Activated CD4-positive, alpha-beta T cell treated with anti-CD3 and anti-CD28 coated beads for 36 hours (primary cell): Measurements from ENCODE around the gene SEMA3E. TPM values are rescaled to one million over a fixed set of nuclear protein-coding genes. Genes with fewer than 3 reads are reported as not detected.
"Not testable (repeated sequence)": the region's sequence is repeated elsewhere in the genome, so short reads cannot be mapped to it uniquely, and the experiment has no call there.

ENCODE experiments used
- ATAC-seq: fragments of 200-7000 bp; cut with Tn5 transposase; one replicate; pipeline ENCODE4 v1.10.0; 2021; ENCODE audit warnings: mild to moderate bottlenecking, moderate library complexity
- CTCF ChIA-PET: fragments of 350-600 bp; sonication (Branson Sonifier 250); formaldehyde crosslinking; loops from one replicate; lab custom pipeline; 2021; ENCODE audit warnings: antibody characterized with exemption; lab: Charles Lee
- POLR2A ChIA-PET: fragments of 350-600 bp; sonication (Branson Sonifier 250); formaldehyde crosslinking; loops from one replicate; lab custom pipeline; 2021; ENCODE audit warnings: antibody characterized with exemption, inconsistent platforms; lab: Charles Lee
- DNase-seq: peaks from one replicate; pipeline ENCODE4 v3.0.0-alpha.2; 2020
- H3K27ac Mint-ChIP-seq: one replicate; pipeline ENCODE4 v1.8.0; 2021; ENCODE audit warnings: mixed read lengths
- H3K27me3 Mint-ChIP-seq: one replicate; pipeline ENCODE4 v1.8.0; 2021; ENCODE audit warnings: mixed read lengths
- H3K36me3 Mint-ChIP-seq: one replicate; pipeline ENCODE4 v1.8.0; 2021; ENCODE audit warnings: low read depth, mixed read lengths
- H3K4me1 Mint-ChIP-seq: one replicate; pipeline ENCODE4 v1.8.0; 2021; ENCODE audit warnings: mixed read lengths
- H3K4me3 Mint-ChIP-seq: one replicate; pipeline ENCODE4 v1.8.0; 2021; ENCODE audit warnings: mild to moderate bottlenecking, moderate library complexity, mixed read lengths
- H3K9me3 Mint-ChIP-seq: one replicate; pipeline ENCODE4 v1.8.0; 2021; ENCODE audit warnings: low read depth, mixed read lengths
- intact Hi-C, 2 experiments: fragments of 100-400 bp; cut with DNase I in 1 of 2; cut with micrococcal nuclease in 1 of 2; formaldehyde crosslinking; loops; one replicate each; pipeline versions ENCODE4 v1.14.2 to v1.15.1; 2022 to 2024; cut with DNase I, micrococcal nuclease
- total RNA-seq, 2 experiments: library from RNA; stranded (reverse); gene quantifications; one replicate each; pipeline ENCODE4 v1.2.3, GENCODE V29; 2021

The SEMA3E gene
- total RNA-seq, 2 experiments from 2014 or later = not detected

- CTCF ChIA-PET, POLR2A ChIA-PET, H3K4me1 Mint-ChIP-seq, ATAC-seq, H3K27me3 Mint-ChIP-seq, H3K4me3 Mint-ChIP-seq, H3K9me3 Mint-ChIP-seq, H3K27ac Mint-ChIP-seq, H3K36me3 Mint-ChIP-seq, DNase-seq, intact Hi-C loops: not testable (repeated sequence)
Measured at GRCh38 chr7:83459101-83459929, 189.6 kb downstream of the SEMA3E start.

- H3K36me3 Mint-ChIP-seq = no peaks in the 10 kb centered on the region
- no peaks in the 10 kb centered on the region for H3K27me3 Mint-ChIP-seq
- ATAC-seq (no peak), DNase-seq (no peak)
- H3K27ac Mint-ChIP-seq = no peak overlapping the region
- H3K4me3 Mint-ChIP-seq = no peak overlapping the region
- ChIA-PET CTCF (no interaction called here), POLR2A (no interaction called here)
- intact Hi-C loops = no loop called here
- peaks cover 8% of the 10 kb centered on the region for H3K9me3 Mint-ChIP-seq
- no peaks in the 10 kb centered on the region for H3K4me1 Mint-ChIP-seq
Measured at GRCh38 chr7:83457022-83457892, 191.7 kb downstream of the SEMA3E start.

- ATAC-seq (no peak), DNase-seq (no peak)
- Mint-ChIP-seq H3K27me3 (no peaks in the 10 kb centered on the region), H3K9me3 (peaks cover 8% of the 10 kb centered on the region), H3K36me3 (no peaks in the 10 kb centered on the region), H3K27ac (no peak overlapping the region), H3K4me3 (no peak overlapping the region), H3K4me1 (no peaks in the 10 kb centered on the region)
- ChIA-PET CTCF (no interaction called here), POLR2A (no interaction called here)
- intact Hi-C loops = no loop called here
Measured at GRCh38 chr7:83456413-83456812, 192.5 kb downstream of the SEMA3E start.

GRCh38 chr7:83455612-83456011, 193.3 kb downstream of the SEMA3E start:
- CTCF ChIA-PET = no interaction called here
- ATAC-seq (no peak), DNase-seq (no peak)
- POLR2A ChIA-PET = no interaction called here
- intact Hi-C loops = no loop called here
- Mint-ChIP-seq H3K4me1 (no peaks in the 10 kb centered on the region), H3K27ac (no peak overlapping the region), H3K27me3 (no peaks in the 10 kb centered on the region), H3K36me3 (no peaks in the 10 kb centered on the region), H3K4me3 (no peak overlapping the region), H3K9me3 (peaks cover 4% of the 10 kb centered on the region)

GRCh38 chr7:83452256-83452655, 196.7 kb downstream of the SEMA3E start:
- ATAC-seq (no peak), DNase-seq (no peak)
- H3K4me1 Mint-ChIP-seq = no peaks in the 10 kb centered on the region
- intact Hi-C loops = no loop called here
- CTCF ChIA-PET = no interaction called here
- H3K36me3 Mint-ChIP-seq = no peaks in the 10 kb centered on the region
- POLR2A ChIA-PET = interaction anchor here (0.7 kb wide), 1 partner anchor 21 kb away, joined by 3 read pairs; no protein-coding TSS in a partner anchor
- H3K27ac Mint-ChIP-seq = no peak overlapping the region
- H3K27me3 Mint-ChIP-seq = no peaks in the 10 kb centered on the region
- H3K4me3 Mint-ChIP-seq = no peak overlapping the region
- peaks cover 2% of the 10 kb centered on the region for H3K9me3 Mint-ChIP-seq

GRCh38 chr7:83451501-83452045, 197.4 kb downstream of the SEMA3E start:
- H3K9me3 Mint-ChIP-seq = peaks cover 2% of the 10 kb centered on the region
- H3K27ac Mint-ChIP-seq = no peak overlapping the region
- H3K27me3 Mint-ChIP-seq = no peaks in the 10 kb centered on the region
- POLR2A ChIA-PET = no interaction called here
- CTCF ChIA-PET = no interaction called here
- DNase-seq (no peak), ATAC-seq (no peak)
- intact Hi-C loops = no loop called here
- H3K4me3 Mint-ChIP-seq = no peak overlapping the region
- no peaks in the 10 kb centered on the region for H3K4me1 Mint-ChIP-seq
- no peaks in the 10 kb centered on the region for H3K36me3 Mint-ChIP-seq

- no peaks in the 10 kb centered on the region for H3K27me3 Mint-ChIP-seq
- no peak overlapping the region for H3K27ac Mint-ChIP-seq
- no peak for DNase-seq
- intact Hi-C loops = no loop called here
- H3K4me3 Mint-ChIP-seq = no peak overlapping the region
- no peaks in the 10 kb centered on the region for H3K4me1 Mint-ChIP-seq
- no peaks in the 10 kb centered on the region for H3K36me3 Mint-ChIP-seq
- ChIA-PET CTCF (no interaction called here), POLR2A (no interaction called here)
- peaks cover 2% of the 10 kb centered on the region for H3K9me3 Mint-ChIP-seq
- ATAC-seq = no peak
Measured at GRCh38 chr7:83449781-83450180, 199.2 kb downstream of the SEMA3E start.

- no peaks in the 10 kb centered on the region for H3K27me3 Mint-ChIP-seq
- no peak overlapping the region for H3K27ac Mint-ChIP-seq
- ChIA-PET CTCF (no interaction called here), POLR2A (no interaction called here)
- no peaks in the 10 kb centered on the region for H3K4me1 Mint-ChIP-seq
- intact Hi-C loops = no loop called here
- ATAC-seq = no peak
- H3K4me3 Mint-ChIP-seq = no peak overlapping the region
- peaks cover 6% of the 10 kb centered on the region for H3K9me3 Mint-ChIP-seq
- no peak for DNase-seq
- H3K36me3 Mint-ChIP-seq = no peaks in the 10 kb centered on the region
Measured at GRCh38 chr7:83447681-83448080, 201.3 kb downstream of the SEMA3E start.

GRCh38 chr7:83446102-83446669, 202.8 kb downstream of the SEMA3E start:
- ATAC-seq = no peak
- intact Hi-C loops = no loop called here
- Mint-ChIP-seq H3K4me3 (no peak overlapping the region), H3K36me3 (no peaks in the 10 kb centered on the region), H3K27me3 (no peaks in the 10 kb centered on the region), H3K4me1 (no peaks in the 10 kb centered on the region), H3K27ac (no peak overlapping the region), H3K9me3 (peaks cover 6% of the 10 kb centered on the region)
- CTCF ChIA-PET = no interaction called here
- no peak for DNase-seq
- POLR2A ChIA-PET = no interaction called here

GRCh38 chr7:83442911-83443310, 206.0 kb downstream of the SEMA3E start:
- DNase-seq (no peak), ATAC-seq (no peak)
- Mint-ChIP-seq H3K4me3 (no peak overlapping the region), H3K4me1 (no peaks in the 10 kb centered on the region), H3K27ac (no peak overlapping the region), H3K9me3 (peaks cover 6% of the 10 kb centered on the region), H3K27me3 (no peaks in the 10 kb centered on the region), H3K36me3 (no peaks in the 10 kb centered on the region)
- ChIA-PET POLR2A (no interaction called here), CTCF (no interaction called here)
- intact Hi-C loops = no loop called here

GRCh38 chr7:83439026-83439425, 209.9 kb downstream of the SEMA3E start:
- no peaks in the 10 kb centered on the region for H3K27me3 Mint-ChIP-seq
- H3K27ac Mint-ChIP-seq = no peak overlapping the region
- peaks cover 2% of the 10 kb centered on the region for H3K9me3 Mint-ChIP-seq
- ATAC-seq = no peak
- CTCF ChIA-PET = no interaction called here
- POLR2A ChIA-PET = no interaction called here
- no peaks in the 10 kb centered on the region for H3K36me3 Mint-ChIP-seq
- no peak for DNase-seq
- no peaks in the 10 kb centered on the region for H3K4me1 Mint-ChIP-seq
- intact Hi-C loops = no loop called here
- no peak overlapping the region for H3K4me3 Mint-ChIP-seq
